ENCODE data around the gene MRPS22. TPM values are rescaled to one million over a fixed set of nuclear protein-coding genes. Genes with fewer than 3 reads are reported as not detected.

MRPS22 gene
- total and polyA plus RNA-seq, 2 of the 13 experiments (the other 11 are each of a cell fraction or from before 2014, with no cell fraction given): 52.7 to 113 TPM

DNA sequence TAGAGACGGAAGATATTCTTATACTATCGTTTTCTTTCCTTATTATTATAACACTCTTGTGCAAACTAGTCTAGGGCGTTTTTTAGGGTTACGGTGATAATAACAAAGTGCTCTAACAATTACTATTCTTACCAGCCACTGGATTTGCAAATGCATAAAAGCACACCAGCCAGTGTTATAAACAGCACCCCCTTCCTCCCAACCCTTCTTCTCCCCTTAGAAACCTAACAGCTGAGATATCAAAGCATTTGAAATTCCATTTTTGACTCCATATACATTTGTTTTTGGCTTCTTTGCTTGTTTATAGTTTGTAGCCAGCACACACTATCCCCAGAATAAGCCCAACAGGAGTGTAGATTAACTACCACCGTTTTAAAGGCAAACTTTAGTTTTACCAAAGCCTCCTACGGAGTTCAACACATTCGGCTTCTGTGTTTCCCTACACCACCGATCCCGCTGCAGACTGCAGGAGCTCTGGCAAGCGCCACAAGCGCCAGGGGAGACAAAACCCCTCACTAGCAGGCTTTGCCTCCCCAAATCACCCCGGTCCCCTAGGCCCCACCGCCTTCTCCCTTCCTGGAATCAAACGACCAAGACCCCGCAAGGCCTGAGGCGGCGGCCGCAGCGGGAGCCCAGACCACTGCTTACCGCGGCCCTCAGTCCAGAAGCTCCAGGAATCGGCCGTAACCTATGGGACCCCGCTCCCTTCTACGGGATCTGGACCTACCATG is 45.2 kb downstream of the MRPS22 start (continued):
- TF ChIP-seq, protein P1, sequence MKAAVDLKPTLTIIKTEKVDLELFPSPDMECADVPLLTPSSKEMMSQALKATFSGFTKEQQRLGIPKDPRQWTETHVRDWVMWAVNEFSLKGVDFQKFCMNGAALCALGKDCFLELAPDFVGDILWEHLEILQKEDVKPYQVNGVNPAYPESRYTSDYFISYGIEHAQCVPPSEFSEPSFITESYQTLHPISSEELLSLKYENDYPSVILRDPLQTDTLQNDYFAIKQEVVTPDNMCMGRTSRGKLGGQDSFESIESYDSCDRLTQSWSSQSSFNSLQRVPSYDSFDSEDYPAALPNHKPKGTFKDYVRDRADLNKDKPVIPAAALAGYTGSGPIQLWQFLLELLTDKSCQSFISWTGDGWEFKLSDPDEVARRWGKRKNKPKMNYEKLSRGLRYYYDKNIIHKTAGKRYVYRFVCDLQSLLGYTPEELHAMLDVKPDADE (CRISPR knock-in tag; IDR thresholded peaks at IDR 0.05): no peak
- no peak for TF ChIP-seq NCOR1 (IDR thresholded peaks at IDR 0.05; ENCODE audit: borderline replicate concordance, low read length)
- TF ChIP-seq, protein P2, sequence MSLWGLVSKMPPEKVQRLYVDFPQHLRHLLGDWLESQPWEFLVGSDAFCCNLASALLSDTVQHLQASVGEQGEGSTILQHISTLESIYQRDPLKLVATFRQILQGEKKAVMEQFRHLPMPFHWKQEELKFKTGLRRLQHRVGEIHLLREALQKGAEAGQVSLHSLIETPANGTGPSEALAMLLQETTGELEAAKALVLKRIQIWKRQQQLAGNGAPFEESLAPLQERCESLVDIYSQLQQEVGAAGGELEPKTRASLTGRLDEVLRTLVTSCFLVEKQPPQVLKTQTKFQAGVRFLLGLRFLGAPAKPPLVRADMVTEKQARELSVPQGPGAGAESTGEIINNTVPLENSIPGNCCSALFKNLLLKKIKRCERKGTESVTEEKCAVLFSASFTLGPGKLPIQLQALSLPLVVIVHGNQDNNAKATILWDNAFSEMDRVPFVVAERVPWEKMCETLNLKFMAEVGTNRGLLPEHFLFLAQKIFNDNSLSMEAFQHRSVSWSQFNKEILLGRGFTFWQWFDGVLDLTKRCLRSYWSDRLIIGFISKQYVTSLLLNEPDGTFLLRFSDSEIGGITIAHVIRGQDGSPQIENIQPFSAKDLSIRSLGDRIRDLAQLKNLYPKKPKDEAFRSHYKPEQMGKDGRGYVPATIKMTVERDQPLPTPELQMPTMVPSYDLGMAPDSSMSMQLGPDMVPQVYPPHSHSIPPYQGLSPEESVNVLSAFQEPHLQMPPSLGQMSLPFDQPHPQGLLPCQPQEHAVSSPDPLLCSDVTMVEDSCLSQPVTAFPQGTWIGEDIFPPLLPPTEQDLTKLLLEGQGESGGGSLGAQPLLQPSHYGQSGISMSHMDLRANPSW (CRISPR knock-in tag; IDR thresholded peaks at IDR 0.05; ENCODE audit: borderline replicate concordance): no peak

DNA sequence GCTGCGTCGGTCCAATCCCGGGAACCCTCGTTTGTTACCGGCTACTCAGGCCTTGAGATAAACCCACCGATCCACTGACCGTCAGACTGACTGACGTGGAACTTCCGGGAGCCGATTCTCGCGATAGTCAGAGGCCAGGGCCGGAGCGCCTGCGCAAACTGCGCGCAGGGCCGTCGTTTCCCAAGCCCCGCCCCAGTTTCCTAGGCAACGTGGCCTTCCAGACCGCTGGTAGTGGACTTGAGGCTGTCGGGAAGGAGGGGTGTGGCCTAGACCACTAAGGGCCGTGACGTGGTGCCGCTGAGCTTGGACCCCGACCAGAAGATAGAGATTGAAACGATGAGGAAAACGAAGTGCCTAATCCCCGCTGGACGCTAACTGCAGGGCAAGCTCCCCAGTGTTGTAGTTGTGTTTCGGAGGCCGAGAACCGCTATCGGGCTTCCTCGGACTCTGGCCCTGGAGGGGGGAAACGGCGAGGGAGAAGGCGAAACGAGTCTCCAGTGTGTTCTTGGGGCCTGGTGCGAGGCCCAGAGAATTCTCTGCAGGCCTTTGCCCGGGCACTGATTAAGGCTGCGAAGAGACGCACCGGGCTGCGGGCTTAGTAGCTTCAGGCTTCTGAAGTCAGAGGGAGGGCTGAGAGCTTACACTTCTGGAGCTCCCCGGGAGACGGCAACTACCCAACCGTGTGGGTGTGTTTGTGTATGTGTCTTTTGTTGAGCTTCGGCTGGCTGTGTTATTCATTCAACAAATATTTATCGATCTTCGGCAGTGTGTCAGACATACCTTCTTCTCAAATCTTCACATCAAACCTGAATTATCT is 45.9 kb downstream of the MRPS22 start, which contains the start of gene COPB2:
Gene COPB2, minus strand, starts transcription at position 96 of the 817 bp plus-strand sequence. CDS start 97 bp downstream, outside the sequence.
- peak; percentile 97 for DNase-seq (ENCODE audit: low spot score)
- Histone ChIP-seq H3K9ac (ENCODE audit: insufficient read depth, low read depth, low read length) (peak within 1 kb of the TSS; percentile 99), H3K4me1 (ENCODE audit: insufficient read depth, low read length) (peaks cover 36% of the 10 kb centered on the region), H3K4me3 (replicated peaks in 1 of 3; ENCODE audit: insufficient read depth in 1 of 3, low read depth in 2 of 3, low read length in 3 of 3) (peak within 1 kb of the TSS; percentile 87 to 97 (median 91)), H2AFZ (ENCODE audit: low read length) (no peak within 1 kb of the TSS), H3K27ac (ENCODE audit: extremely low read length, insufficient read depth, low read length) (peak within 1 kb of the TSS; percentile 98), H3K4me2 (ENCODE audit: low read depth, low read length) (peak within 1 kb of the TSS; percentile 86), H3K9me3 (ENCODE audit: low read length) (no peaks in the 10 kb centered on the region), H4K20me1 (ENCODE audit: insufficient read depth, low read length) (peaks cover 25% of the 10 kb centered on the region), H3K27me3 (ENCODE audit: control insufficient read depth in 1 of 2, insufficient read depth in 2 of 2, low read length in 2 of 2) (no peaks in the 10 kb centered on the region; a peak in 1 of 5 replicates), H3K36me3 (replicated peaks in 1 of 2; ENCODE audit: control insufficient read depth in 1 of 2, insufficient read depth in 2 of 2, low read length in 2 of 2) (peaks cover 0 to 2% of the 10 kb centered on the region in 2 experiments; a peak in 1 of 5 replicates), H3K79me2 (ENCODE audit: insufficient read depth, low read length) (peaks cover 51% of the 10 kb centered on the region)
- WGBS (ENCODE audit: low lambda C conversion rate): 0% methylated on average over 26 of the region's 52 CpGs
- ATAC-seq: peak; percentile 96
- POLR2A ChIA-PET: interaction anchor here (0.8 to 1.6 kb wide), 12 partner anchors 10 to 1553 kb away, joined by 3 to 16 read pairs (median 4); partner anchors contain the start of gene NMNAT3
- CTCF ChIA-PET (ENCODE audit: low intra/inter-chr PET ratio, low total read pairs): no interaction called here
- in situ Hi-C loops (cut with HindIII; ENCODE audit: extremely low pct_ligation_motif_present, low pct_unique_long_range_greater_than_20kb) (no loop called here), intact Hi-C loops (cut with micrococcal nuclease; ENCODE audit: unreplicated experiment) (no loop called here)
- BruUV-seq (replicated peaks): TSS peak; percentile 90
- FAIRE-seq: peak; percentile 93
- TF ChIP-seq MTA1 (CRISPR knock-in tag; IDR thresholded peaks at IDR 0.05; ENCODE audit: borderline replicate concordance) (0 out of 2 replicates have a peak, but pooled peaks have one; percentile 4), ZNF747 (CRISPR knock-in tag; IDR thresholded peaks at IDR 0.05; ENCODE audit: borderline replicate concordance) (peak; percentile 5; the same call in 1 of the 2 replicates), ZNF260 (CRISPR knock-in tag; IDR thresholded peaks at IDR 0.05; ENCODE audit: borderline replicate concordance, low read depth) (no peak)
- TF ChIP-seq, protein P3, sequence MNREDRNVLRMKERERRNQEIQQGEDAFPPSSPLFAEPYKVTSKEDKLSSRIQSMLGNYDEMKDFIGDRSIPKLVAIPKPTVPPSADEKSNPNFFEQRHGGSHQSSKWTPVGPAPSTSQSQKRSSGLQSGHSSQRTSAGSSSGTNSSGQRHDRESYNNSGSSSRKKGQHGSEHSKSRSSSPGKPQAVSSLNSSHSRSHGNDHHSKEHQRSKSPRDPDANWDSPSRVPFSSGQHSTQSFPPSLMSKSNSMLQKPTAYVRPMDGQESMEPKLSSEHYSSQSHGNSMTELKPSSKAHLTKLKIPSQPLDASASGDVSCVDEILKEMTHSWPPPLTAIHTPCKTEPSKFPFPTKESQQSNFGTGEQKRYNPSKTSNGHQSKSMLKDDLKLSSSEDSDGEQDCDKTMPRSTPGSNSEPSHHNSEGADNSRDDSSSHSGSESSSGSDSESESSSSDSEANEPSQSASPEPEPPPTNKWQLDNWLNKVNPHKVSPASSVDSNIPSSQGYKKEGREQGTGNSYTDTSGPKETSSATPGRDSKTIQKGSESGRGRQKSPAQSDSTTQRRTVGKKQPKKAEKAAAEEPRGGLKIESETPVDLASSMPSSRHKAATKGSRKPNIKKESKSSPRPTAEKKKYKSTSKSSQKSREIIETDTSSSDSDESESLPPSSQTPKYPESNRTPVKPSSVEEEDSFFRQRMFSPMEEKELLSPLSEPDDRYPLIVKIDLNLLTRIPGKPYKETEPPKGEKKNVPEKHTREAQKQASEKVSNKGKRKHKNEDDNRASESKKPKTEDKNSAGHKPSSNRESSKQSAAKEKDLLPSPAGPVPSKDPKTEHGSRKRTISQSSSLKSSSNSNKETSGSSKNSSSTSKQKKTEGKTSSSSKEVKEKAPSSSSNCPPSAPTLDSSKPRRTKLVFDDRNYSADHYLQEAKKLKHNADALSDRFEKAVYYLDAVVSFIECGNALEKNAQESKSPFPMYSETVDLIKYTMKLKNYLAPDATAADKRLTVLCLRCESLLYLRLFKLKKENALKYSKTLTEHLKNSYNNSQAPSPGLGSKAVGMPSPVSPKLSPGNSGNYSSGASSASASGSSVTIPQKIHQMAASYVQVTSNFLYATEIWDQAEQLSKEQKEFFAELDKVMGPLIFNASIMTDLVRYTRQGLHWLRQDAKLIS (CRISPR knock-in tag; IDR thresholded peaks at IDR 0.05): no peak
- TF ChIP-seq, protein P4, sequence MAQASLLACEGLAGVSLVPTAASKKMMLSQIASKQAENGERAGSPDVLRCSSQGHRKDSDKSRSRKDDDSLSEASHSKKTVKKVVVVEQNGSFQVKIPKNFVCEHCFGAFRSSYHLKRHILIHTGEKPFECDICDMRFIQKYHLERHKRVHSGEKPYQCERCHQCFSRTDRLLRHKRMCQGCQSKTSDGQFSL (CRISPR knock-in tag; IDR thresholded peaks at IDR 0.05): no peak

Data from HepG2 (cell line).